Mesenchymal stem cell (in vitro differentiated cells and primary cell): Measurements from ENCODE around the gene ARIH1.

Source experiments
- DNase-seq: peaks from one replicate; pipeline ENCODE4 v3.0.0-alpha.2; 2013
- H2AFZ ChIP-seq: one replicate; pipeline ENCODE4 v1.6.1; 2013; ENCODE audit warnings: low read depth, mild to moderate bottlenecking, control low read depth, inconsistent platforms, low read length, moderate library complexity
- H2AK5ac ChIP-seq: 2 replicates; pipeline ENCODE4 v1.6.1; 2013; ENCODE audit warnings: low read length, moderate library complexity, mild to moderate bottlenecking, inconsistent platforms; ENCODE audit not compliant: severe bottlenecking
- H2BK120ac ChIP-seq: one replicate; pipeline ENCODE4 v1.6.1; 2013; ENCODE audit warnings: low read depth, mild to moderate bottlenecking, inconsistent platforms, low read length, moderate library complexity
- H2BK12ac ChIP-seq, 2 experiments: one replicate each; pipeline ENCODE4 v1.6.1; 2013; ENCODE audit warnings: inconsistent platforms in 2 of 2, low read length in 2 of 2, mild to moderate bottlenecking in 2 of 2, moderate library complexity in 2 of 2, control low read depth in 1 of 2
- H2BK15ac ChIP-seq: one replicate; pipeline ENCODE4 v1.6.1; 2013; ENCODE audit warnings: mild to moderate bottlenecking, low read depth, inconsistent platforms; ENCODE audit not compliant: poor library complexity, severe bottlenecking
- H2BK5ac ChIP-seq: 2 replicates; pipeline ENCODE4 v1.6.1; 2013; ENCODE audit warnings: low read depth, mild to moderate bottlenecking, low read length, control low read depth, inconsistent platforms; ENCODE audit not compliant: poor library complexity, severe bottlenecking
- H3K14ac ChIP-seq, 2 experiments: one replicate each; pipeline ENCODE4 v1.6.1; 2013; ENCODE audit warnings: inconsistent platforms in 2 of 2, low read length in 2 of 2, control low read depth in 1 of 2, mild to moderate bottlenecking in 1 of 2, moderate library complexity in 1 of 2
- H3K18ac ChIP-seq, 2 experiments: one replicate each; pipeline ENCODE4 v1.6.1; 2013; ENCODE audit warnings: inconsistent platforms in 2 of 2, low read length in 2 of 2, control low read depth in 1 of 2, low read depth in 1 of 2, mild to moderate bottlenecking in 1 of 2
- H3K23ac ChIP-seq, 2 experiments: one replicate each; pipeline ENCODE4 v1.6.1; 2013; ENCODE audit warnings: inconsistent platforms in 2 of 2, low read length in 2 of 2, mild to moderate bottlenecking in 2 of 2, moderate library complexity in 2 of 2, control low read depth in 1 of 2
- H3K27ac ChIP-seq: 2 replicates; pipeline ENCODE4 v1.5.1; 2013; ENCODE audit warnings: mild to moderate bottlenecking, moderate library complexity, low read length, control low read depth, inconsistent platforms; ENCODE audit not compliant: poor library complexity, severe bottlenecking
- H3K27me3 ChIP-seq, 2 experiments: 2 replicates each; pipeline versions ENCODE4 v1.6.1 to v1.7.0; 2013; ENCODE audit warnings: low read length in 2 of 2, mild to moderate bottlenecking in 2 of 2, moderate library complexity in 2 of 2, control low read depth in 1 of 2, inconsistent platforms in 1 of 2; ENCODE audit not compliant: control insufficient read depth in 1 of 2, insufficient read depth in 1 of 2
- H3K36me3 ChIP-seq, 2 experiments: 2 replicates each; pipeline versions ENCODE4 v1.6.1 to v1.7.0; 2013; ENCODE audit warnings: low read length in 2 of 2, control low read depth in 1 of 2, inconsistent platforms in 1 of 2, low read depth in 1 of 2, mild to moderate bottlenecking in 1 of 2; ENCODE audit not compliant: insufficient read depth in 2 of 2, control insufficient read depth in 1 of 2
- H3K4ac ChIP-seq, 2 experiments: one replicate each; pipeline ENCODE4 v1.6.1; 2013; ENCODE audit warnings: inconsistent platforms in 2 of 2, low read length in 2 of 2, mild to moderate bottlenecking in 2 of 2, moderate library complexity in 2 of 2, control low read depth in 1 of 2, low read depth in 1 of 2
- H3K4me1 ChIP-seq: 2 replicates; pipeline ENCODE4 v1.6.1; 2013; ENCODE audit warnings: low read depth, low read length, control low read depth; ENCODE audit not compliant: control insufficient read depth, insufficient read depth
- H3K4me2 ChIP-seq: 2 replicates; pipeline ENCODE4 v1.6.1; 2013; ENCODE audit warnings: low read length, mild to moderate bottlenecking, inconsistent platforms; ENCODE audit not compliant: poor library complexity, severe bottlenecking
- H3K4me3 ChIP-seq, 2 experiments: 2 replicates each; pipeline versions ENCODE4 v1.5.1 to v1.7.0; 2013; ENCODE audit warnings: low read length in 2 of 2, mild to moderate bottlenecking in 2 of 2, control low read depth in 1 of 2, low read depth in 1 of 2; ENCODE audit not compliant: insufficient read depth in 1 of 2
- H3K79me1 ChIP-seq: replicated peaks from 2 replicates; pipeline ENCODE4 v1.6.1; 2013; ENCODE audit warnings: mild to moderate bottlenecking, control low read depth, low read length, inconsistent platforms; ENCODE audit not compliant: poor library complexity, severe bottlenecking
- H3K9ac ChIP-seq: 2 replicates; pipeline ENCODE4 v1.7.0; 2013; ENCODE audit warnings: mild to moderate bottlenecking, low read length, moderate library complexity
- H3K9me3 ChIP-seq: 2 replicates; pipeline ENCODE4 v1.7.0; 2013; ENCODE audit warnings: mild to moderate bottlenecking, low read length; ENCODE audit not compliant: control insufficient read depth
- H4K8ac ChIP-seq: one replicate; pipeline ENCODE4 v1.6.1; 2013; ENCODE audit warnings: inconsistent platforms, mild to moderate bottlenecking, low read length, moderate library complexity
- H4K91ac ChIP-seq: one replicate; pipeline ENCODE4 v1.6.1; 2013; ENCODE audit warnings: mild to moderate bottlenecking, low read length, inconsistent platforms
- WGBS: methylation state at CpG from one replicate; pipeline ENCODE4 v1.1.7; 2013; ENCODE audit warnings: mixed read lengths; 5-methylcytosine and 5-hydroxymethylcytosine counted together

ARIH1 gene

DNA sequence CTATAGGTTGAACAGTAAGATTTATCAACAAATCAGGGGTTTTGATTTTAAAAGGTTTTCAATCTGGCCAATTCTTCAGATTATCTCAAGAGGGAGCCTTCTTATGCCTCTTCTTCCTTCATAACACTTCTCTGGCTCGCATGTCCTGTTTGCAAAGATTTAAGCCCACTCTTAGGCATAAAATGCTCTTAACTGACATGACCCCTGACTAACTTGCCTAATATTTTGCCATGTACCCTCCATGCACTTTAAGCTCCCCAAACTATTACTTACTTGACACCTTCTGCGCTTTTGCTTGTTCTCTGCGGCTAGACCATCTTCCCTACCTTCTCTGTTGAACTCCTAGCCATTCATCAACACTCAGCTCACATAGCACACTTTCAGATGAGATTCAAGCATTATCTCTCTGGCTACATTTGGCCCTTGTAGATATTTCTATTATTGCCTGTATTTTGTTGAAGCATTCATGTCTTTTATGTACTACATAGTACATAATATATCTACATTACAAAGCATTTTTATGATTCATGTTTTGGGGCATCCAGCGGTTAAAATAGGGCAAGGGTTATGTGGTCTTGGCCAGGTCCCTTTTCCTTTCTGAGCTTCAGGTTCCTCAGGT, 1.0 kb upstream of the ARIH1 start:
- H2BK12ac ChIP-seq: peak overlapping the region in 1 of 2 experiments; percentile 86
- no peaks in the 10 kb centered on the region for H3K27me3 ChIP-seq
- peak overlapping the region in 1 of 2 experiments; percentile 92 for H3K4me3 ChIP-seq
- peak overlapping the region in 1 of 2 experiments; percentile 67 for H3K4ac ChIP-seq
- peaks cover 6% of the 10 kb centered on the region for H3K4me1 ChIP-seq
- H2BK120ac ChIP-seq: no peak overlapping the region
- H3K9me3 ChIP-seq: no peaks in the 10 kb centered on the region
- no peak overlapping the region for H3K23ac ChIP-seq
- WGBS: 53% methylated on average over 4 of the region's 4 CpGs
- no peak overlapping the region for H2AK5ac ChIP-seq
- H3K79me1 ChIP-seq: peaks cover 4% of the 10 kb centered on the region
- H3K27ac ChIP-seq: peak overlapping the region; percentile 100
- H3K9ac ChIP-seq: peak overlapping the region; percentile 100
- H3K14ac ChIP-seq: no peak overlapping the region
- no peak overlapping the region for H2BK15ac ChIP-seq
- peak; percentile 57 for DNase-seq
- peak overlapping the region; percentile 88 for H2AFZ ChIP-seq
- H4K91ac ChIP-seq: no peak overlapping the region
- H3K36me3 ChIP-seq: peaks cover 8 to 26% of the 10 kb centered on the region in 2 experiments
- H3K4me2 ChIP-seq: peak overlapping the region; percentile 69
- H4K8ac ChIP-seq: peak overlapping the region; percentile 82
- peak overlapping the region; percentile 55 to 68 for H3K18ac ChIP-seq
- H2BK5ac ChIP-seq: no peak overlapping the region

DNA sequence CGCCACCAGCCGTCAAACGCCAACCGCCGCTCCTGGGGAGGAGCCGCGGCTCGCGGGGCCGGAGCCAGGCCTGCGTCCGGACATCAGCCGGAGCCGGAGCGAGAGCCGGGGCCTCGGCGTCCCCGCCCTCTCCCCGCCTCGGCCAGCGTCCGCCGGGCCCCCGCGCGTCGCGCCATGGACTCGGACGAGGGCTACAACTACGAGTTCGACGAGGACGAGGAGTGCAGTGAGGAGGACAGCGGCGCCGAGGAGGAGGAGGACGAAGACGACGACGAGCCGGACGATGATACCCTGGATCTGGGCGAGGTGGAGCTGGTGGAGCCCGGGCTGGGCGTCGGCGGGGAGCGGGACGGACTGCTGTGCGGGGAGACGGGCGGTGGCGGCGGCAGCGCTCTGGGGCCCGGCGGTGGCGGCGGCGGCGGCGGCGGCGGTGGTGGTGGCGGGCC, 359 bp downstream of the ARIH1 start:
- Histone ChIP-seq H2BK12ac (peak overlapping the region in 1 of 2 experiments; percentile 27), H3K4me2 (peak overlapping the region; percentile 55), H2BK120ac (peak overlapping the region; percentile 34), H3K79me1 (peaks cover 4% of the 10 kb centered on the region), H2BK5ac (peak overlapping the region; percentile 75), H2BK15ac (peak overlapping the region; percentile 95), H3K18ac (peak overlapping the region; percentile 95 to 98), H2AFZ (peak overlapping the region; percentile 85), H3K4ac (peak overlapping the region; percentile 87 to 90), H3K14ac (peak overlapping the region; percentile 93 to 99), H3K23ac (peak overlapping the region; percentile 81 to 100), H3K9me3 (no peaks in the 10 kb centered on the region), H4K8ac (peak overlapping the region; percentile 94), H3K27ac (peak overlapping the region; percentile 94), H3K36me3 (peaks cover 11 to 38% of the 10 kb centered on the region in 2 experiments), H3K27me3 (no peaks in the 10 kb centered on the region), H3K4me3 (peak overlapping the region; percentile 92 to 98), H2AK5ac (peak overlapping the region; percentile 39), H3K4me1 (peaks cover 6% of the 10 kb centered on the region), H4K91ac (peak overlapping the region; percentile 90), H3K9ac (peak overlapping the region; percentile 100)
- no peak for DNase-seq
- WGBS: under 1% methylated on average over 46 of the region's 67 CpGs

DNA sequence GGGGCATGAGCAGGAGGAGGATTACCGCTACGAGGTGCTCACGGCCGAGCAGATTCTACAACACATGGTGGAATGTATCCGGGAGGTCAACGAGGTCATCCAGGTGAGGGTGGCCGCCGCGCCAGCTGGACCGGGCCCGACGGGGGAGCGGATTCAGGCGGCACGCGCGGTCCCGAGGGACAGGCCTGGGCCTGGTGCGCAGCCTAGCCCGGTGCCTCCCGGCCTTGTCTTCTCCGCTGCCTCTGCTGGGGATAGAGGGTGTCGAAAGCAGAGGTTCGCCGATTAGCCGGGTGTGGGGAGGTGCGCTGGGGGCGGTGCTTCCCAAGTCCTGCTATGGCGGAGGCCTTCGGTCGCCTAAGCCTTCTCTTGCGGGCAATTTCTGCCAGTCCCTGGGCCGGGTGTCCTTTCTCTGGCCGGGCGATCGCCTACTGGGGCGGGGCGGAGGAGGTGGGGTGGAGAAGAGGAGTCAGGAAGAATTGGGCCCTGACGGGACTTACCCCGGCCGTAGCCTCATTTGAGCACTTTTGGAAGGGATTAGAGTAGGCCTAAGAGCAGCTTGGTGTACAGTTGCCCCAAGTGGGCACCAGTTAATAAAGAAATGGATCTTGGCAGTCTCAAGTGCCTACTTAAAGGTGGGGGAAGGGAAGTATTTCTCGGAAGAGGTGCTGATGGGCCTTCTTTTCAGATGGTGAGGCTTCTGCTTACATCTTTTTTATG, 940 bp downstream of the ARIH1 start:
- H3K9ac ChIP-seq: peak overlapping the region; percentile 100
- no peak overlapping the region for H2AK5ac ChIP-seq
- H3K27me3 ChIP-seq: no peaks in the 10 kb centered on the region
- under 1% methylated on average over 39 of the region's 42 CpGs for WGBS
- peak overlapping the region; percentile 75 for H2BK5ac ChIP-seq
- peak overlapping the region; percentile 89 for H3K27ac ChIP-seq
- DNase-seq: peak; percentile 81
- H2BK120ac ChIP-seq: peak overlapping the region; percentile 49
- H3K23ac ChIP-seq: peak overlapping the region; percentile 81 to 100
- peak overlapping the region; percentile 95 for H2BK15ac ChIP-seq
- peak overlapping the region; percentile 90 for H4K91ac ChIP-seq
- peak overlapping the region; percentile 95 to 98 for H3K18ac ChIP-seq
- peak overlapping the region; percentile 92 to 98 for H3K4me3 ChIP-seq
- peaks cover 6% of the 10 kb centered on the region for H3K4me1 ChIP-seq
- H4K8ac ChIP-seq: peak overlapping the region; percentile 91
- peak overlapping the region; percentile 93 to 99 for H3K14ac ChIP-seq
- H3K4ac ChIP-seq: peak overlapping the region; percentile 87 to 90
- H3K36me3 ChIP-seq: peaks cover 12 to 38% of the 10 kb centered on the region in 2 experiments
- H3K4me2 ChIP-seq: peak overlapping the region; percentile 80
- H2BK12ac ChIP-seq: peak overlapping the region in 1 of 2 experiments; percentile 27
- no peaks in the 10 kb centered on the region for H3K9me3 ChIP-seq
- H2AFZ ChIP-seq: peak overlapping the region; percentile 85
- peaks cover 4% of the 10 kb centered on the region for H3K79me1 ChIP-seq

DNA sequence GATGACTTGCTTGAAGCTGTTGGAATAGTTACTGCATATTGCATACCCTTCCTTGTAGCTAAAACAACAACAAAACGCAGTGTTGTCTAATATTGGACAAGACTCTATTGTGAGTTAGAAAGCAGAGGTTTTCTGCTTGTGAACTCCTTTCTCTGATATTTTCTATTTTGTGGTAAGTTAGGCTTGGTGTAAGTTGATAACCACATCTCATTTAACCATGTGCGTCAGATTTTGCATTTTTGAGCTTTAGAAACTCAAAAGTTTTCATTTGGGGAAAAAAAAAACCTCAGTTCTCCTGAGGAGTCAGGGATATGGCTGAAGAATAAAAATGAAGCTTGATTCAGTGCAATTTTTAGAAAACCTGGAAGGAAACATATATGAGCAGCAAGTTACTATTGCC, 1.5 kb downstream of the ARIH1 start:
- no peak for DNase-seq

More for the DNA sequence above, 1.5 kb downstream of the ARIH1 start:
- no peak overlapping the region for H4K8ac ChIP-seq
- no peak overlapping the region for H4K91ac ChIP-seq
- H2BK120ac ChIP-seq: no peak overlapping the region
- peak overlapping the region; percentile 89 for H3K27ac ChIP-seq
- whole genome bisulfite sequencing: 19% methylated on average over 2 of the region's 2 CpGs
- peak overlapping the region; percentile 80 for H3K4me2 ChIP-seq
- no peak overlapping the region for H2AK5ac ChIP-seq
- H2BK15ac ChIP-seq: no peak overlapping the region
- H2BK12ac ChIP-seq: no peak overlapping the region
- H3K4me3 ChIP-seq: peak overlapping the region; percentile 92 to 98
- no peaks in the 10 kb centered on the region for H3K27me3 ChIP-seq
- H3K4me1 ChIP-seq: peaks cover 6% of the 10 kb centered on the region
- H3K9ac ChIP-seq: peak overlapping the region; percentile 100
- H3K36me3 ChIP-seq: peaks cover 12 to 37% of the 10 kb centered on the region in 2 experiments
- no peak overlapping the region for H3K23ac ChIP-seq
- H2BK5ac ChIP-seq: no peak overlapping the region
- no peaks in the 10 kb centered on the region for H3K9me3 ChIP-seq
- H3K79me1 ChIP-seq: peaks cover 4% of the 10 kb centered on the region
- no peak overlapping the region for H3K14ac ChIP-seq
- no peak overlapping the region for H2AFZ ChIP-seq
- no peak overlapping the region for H3K18ac ChIP-seq
- no peak overlapping the region for H3K4ac ChIP-seq
